ENCODE data around the gene MED26. TPM values are rescaled to one million over a fixed set of nuclear protein-coding genes. Genes with fewer than 3 reads are reported as not detected.

The MED26 gene
- total and polyA plus RNA-seq, 10 of the 15 experiments (the other 5 are each of a cell fraction or from before 2014, with no cell fraction given) = 1.1 to 21.4 (median 9.7) TPM

GRCh38 chr19:16659832-16660708 lies 32.1 kb upstream of the MED26 start, which contains the start of gene SMIM7 (continued):
- TF ChIP-seq, protein P1, sequence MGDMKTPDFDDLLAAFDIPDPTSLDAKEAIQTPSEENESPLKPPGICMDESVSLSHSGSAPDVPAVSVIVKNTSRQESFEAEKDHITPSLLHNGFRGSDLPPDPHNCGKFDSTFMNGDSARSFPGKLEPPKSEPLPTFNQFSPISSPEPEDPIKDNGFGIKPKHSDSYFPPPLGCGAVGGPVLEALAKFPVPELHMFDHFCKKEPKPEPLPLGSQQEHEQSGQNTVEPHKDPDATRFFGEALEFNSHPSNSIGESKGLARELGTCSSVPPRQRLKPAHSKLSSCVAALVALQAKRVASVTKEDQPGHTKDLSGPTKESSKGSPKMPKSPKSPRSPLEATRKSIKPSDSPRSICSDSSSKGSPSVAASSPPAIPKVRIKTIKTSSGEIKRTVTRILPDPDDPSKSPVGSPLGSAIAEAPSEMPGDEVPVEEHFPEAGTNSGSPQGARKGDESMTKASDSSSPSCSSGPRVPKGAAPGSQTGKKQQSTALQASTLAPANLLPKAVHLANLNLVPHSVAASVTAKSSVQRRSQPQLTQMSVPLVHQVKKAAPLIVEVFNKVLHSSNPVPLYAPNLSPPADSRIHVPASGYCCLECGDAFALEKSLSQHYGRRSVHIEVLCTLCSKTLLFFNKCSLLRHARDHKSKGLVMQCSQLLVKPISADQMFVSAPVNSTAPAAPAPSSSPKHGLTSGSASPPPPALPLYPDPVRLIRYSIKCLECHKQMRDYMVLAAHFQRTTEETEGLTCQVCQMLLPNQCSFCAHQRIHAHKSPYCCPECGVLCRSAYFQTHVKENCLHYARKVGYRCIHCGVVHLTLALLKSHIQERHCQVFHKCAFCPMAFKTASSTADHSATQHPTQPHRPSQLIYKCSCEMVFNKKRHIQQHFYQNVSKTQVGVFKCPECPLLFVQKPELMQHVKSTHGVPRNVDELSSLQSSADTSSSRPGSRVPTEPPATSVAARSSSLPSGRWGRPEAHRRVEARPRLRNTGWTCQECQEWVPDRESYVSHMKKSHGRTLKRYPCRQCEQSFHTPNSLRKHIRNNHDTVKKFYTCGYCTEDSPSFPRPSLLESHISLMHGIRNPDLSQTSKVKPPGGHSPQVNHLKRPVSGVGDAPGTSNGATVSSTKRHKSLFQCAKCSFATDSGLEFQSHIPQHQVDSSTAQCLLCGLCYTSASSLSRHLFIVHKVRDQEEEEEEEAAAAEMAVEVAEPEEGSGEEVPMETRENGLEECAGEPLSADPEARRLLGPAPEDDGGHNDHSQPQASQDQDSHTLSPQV (IDR thresholded peaks at IDR 0.05) = no peak
- no peak for TF ChIP-seq ATF7 (IDR thresholded peaks at IDR 0.05; ENCODE audit: low read depth)
- no peak for TF ChIP-seq EP300 (IDR thresholded peaks at IDR 0.05; ENCODE audit: borderline replicate concordance in 1 of 2, control insufficient read depth in 1 of 2, low read depth in 2 of 2, low read length in 2 of 2)
- no peak for TF ChIP-seq REST (IDR thresholded peaks at IDR 0.05; ENCODE audit: low read depth, low read length)

Data from GM12878 (cell line).